Measurements from ENCODE around the gene SLC6A9. TPM values are rescaled to one million over a fixed set of nuclear protein-coding genes. Genes with fewer than 3 reads are reported as not detected.

SLC6A9 gene
- total RNA-seq, 1 experiment from 2014 or later: 30.1 TPM

DNA sequence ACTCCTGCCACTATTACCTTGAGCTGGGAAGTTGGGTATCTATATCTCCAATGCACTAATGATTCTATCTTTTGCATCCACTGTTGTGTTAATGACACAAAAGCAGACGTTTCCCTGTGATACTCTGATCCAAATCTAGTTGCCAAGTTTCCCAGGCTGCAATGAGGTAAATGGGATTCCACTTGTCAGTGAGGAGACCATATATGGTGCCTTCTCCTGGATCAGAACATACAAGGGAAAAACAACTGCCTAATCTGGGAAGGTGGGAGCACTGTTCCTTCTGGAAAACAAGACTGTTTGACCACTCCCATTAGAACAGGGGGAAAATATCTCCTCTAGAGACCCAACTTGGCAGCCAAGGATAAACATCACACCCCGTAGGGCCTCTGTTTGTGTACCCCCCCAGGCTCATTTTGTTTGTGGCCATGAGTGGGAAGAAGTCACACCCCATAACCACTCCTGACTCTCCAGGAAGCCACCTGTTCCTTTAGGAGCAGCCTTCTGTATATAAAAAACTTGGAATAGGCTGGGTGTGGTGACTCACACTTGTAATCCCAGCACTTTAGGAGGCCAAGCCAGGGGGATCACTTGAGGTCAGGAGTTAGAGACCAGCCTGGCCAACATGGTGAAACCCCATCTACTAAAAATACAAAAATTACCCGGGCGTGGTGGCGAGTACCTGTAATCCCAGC, 28.5 kb upstream of the SLC6A9 start:
- H3K9me3 Mint-ChIP-seq: no peaks in the 10 kb centered on the region
- Histone ChIP-seq H3K9ac (ENCODE audit: extremely low read depth, insufficient read length, low read length) (no peak overlapping the region), H4K8ac (replicated peaks; ENCODE audit: insufficient read length, low read depth, low read length) (no peak overlapping the region), H3K23me2 (ENCODE audit: insufficient read length, low read depth, low read length, poor library complexity, severe bottlenecking) (no peaks in the 10 kb centered on the region), H3K23ac (ENCODE audit: insufficient read length, low read depth, low read length) (no peak overlapping the region), H3K56ac (ENCODE audit: insufficient read length, low read depth, low read length) (no peak overlapping the region), H3T11ph (ENCODE audit: low read length) (no peak overlapping the region), H3K4me2 (ENCODE audit: insufficient read depth, insufficient read length, low read length) (no peak overlapping the region), H2BK5ac (ENCODE audit: insufficient read length, low read length) (no peak overlapping the region), H2AK5ac (ENCODE audit: insufficient read length, low read length) (no peak overlapping the region), H2AFZ (ENCODE audit: low read length) (no peak overlapping the region), H3K79me1 (ENCODE audit: insufficient read depth, low read depth, low read length, poor library complexity, severe bottlenecking) (no peaks in the 10 kb centered on the region), H3K27ac (ENCODE audit: insufficient read length, low read depth, low read length) (no peak overlapping the region), H3K4me1 (ENCODE audit: insufficient read depth, low read length) (peaks cover 2% of the 10 kb centered on the region; the same call in 1 of the 2 replicates), H4K91ac (ENCODE audit: insufficient read length, low read depth, low read length) (no peak overlapping the region), H3K79me2 (ENCODE audit: insufficient read depth, low read length) (no peaks in the 10 kb centered on the region), H2BK12ac (ENCODE audit: insufficient read length, low read depth, low read length) (no peak overlapping the region), H2BK120ac (ENCODE audit: low read depth, low read length, poor library complexity, severe bottlenecking) (no peak overlapping the region), H3K18ac (ENCODE audit: insufficient read length, low read depth, low read length) (no peak overlapping the region), H4K20me1 (ENCODE audit: control insufficient read depth, insufficient read depth, insufficient read length) (no peaks in the 10 kb centered on the region), H3K4ac (ENCODE audit: low read depth, low read length) (no peak overlapping the region), H2BK20ac (ENCODE audit: low read depth, low read length, poor library complexity, severe bottlenecking) (no peak overlapping the region), H3K14ac (ENCODE audit: insufficient read depth, low read length) (no peak overlapping the region), H4K5ac (ENCODE audit: insufficient read length, low read depth, low read length) (no peak overlapping the region), H3K9me3 (ENCODE audit: control insufficient read depth, low read depth, low read length) (no peaks in the 10 kb centered on the region), H2BK15ac (ENCODE audit: low read depth, low read length) (no peak overlapping the region), H3K27me3 (ENCODE audit: insufficient read depth, low read length) (no peaks in the 10 kb centered on the region)
- H3K27me3 Mint-ChIP-seq (ENCODE audit: low read depth): peaks cover 53% of the 10 kb centered on the region
- peaks cover 0 to 15% of the 10 kb centered on the region in 2 experiments; a peak in 2 of 4 replicates for H3K4me1 Mint-ChIP-seq
- DNase-seq: no peak
- H3K36me3 Mint-ChIP-seq (ENCODE audit: insufficient read depth in 1 of 3, low read depth in 3 of 3): no peaks in the 10 kb centered on the region
- no peak overlapping the region for H3K4me3 Mint-ChIP-seq
- no CpG with 5 or more reads among the region's 5 CpGs for WGBS (ENCODE audit: extremely low coverage, insufficient read length, low lambda C conversion rate)
- no peak overlapping the region for H3K27ac Mint-ChIP-seq
- TF ChIP-seq, protein P1, sequence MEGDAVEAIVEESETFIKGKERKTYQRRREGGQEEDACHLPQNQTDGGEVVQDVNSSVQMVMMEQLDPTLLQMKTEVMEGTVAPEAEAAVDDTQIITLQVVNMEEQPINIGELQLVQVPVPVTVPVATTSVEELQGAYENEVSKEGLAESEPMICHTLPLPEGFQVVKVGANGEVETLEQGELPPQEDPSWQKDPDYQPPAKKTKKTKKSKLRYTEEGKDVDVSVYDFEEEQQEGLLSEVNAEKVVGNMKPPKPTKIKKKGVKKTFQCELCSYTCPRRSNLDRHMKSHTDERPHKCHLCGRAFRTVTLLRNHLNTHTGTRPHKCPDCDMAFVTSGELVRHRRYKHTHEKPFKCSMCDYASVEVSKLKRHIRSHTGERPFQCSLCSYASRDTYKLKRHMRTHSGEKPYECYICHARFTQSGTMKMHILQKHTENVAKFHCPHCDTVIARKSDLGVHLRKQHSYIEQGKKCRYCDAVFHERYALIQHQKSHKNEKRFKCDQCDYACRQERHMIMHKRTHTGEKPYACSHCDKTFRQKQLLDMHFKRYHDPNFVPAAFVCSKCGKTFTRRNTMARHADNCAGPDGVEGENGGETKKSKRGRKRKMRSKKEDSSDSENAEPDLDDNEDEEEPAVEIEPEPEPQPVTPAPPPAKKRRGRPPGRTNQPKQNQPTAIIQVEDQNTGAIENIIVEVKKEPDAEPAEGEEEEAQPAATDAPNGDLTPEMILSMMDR (conservative IDR thresholded peaks at IDR 0.05): no peak

Data from H9 (cell line).